NCI-H82 (cell line): ENCODE data around the gene GSN.

Source experiments
- DNase-seq: peaks from one replicate; lab custom pipeline; 2025; lab: John Stamatoyannopoulos, UW

GSN gene

GRCh38 chr9:121246821-121247561 is 21.0 kb upstream of the GSN start:
- no peak for DNase-seq

GRCh38 chr9:121249563-121249962 is 18.4 kb upstream of the GSN start:
- DNase-seq = peak; percentile 5

GRCh38 chr9:121252104-121252851 is 15.7 kb upstream of the GSN start:
- DNase-seq = no peak

GRCh38 chr9:121253162-121253561 is 14.8 kb upstream of the GSN start:
- no peak for DNase-seq

GRCh38 chr9:121253821-121254501 is 14.0 kb upstream of the GSN start:
- DNase-seq = no peak

- peak; percentile 69 for DNase-seq
Measured at GRCh38 chr9:121259498-121259897, 8.5 kb upstream of the GSN start.

GRCh38 chr9:121259935-121260334 is 8.0 kb upstream of the GSN start:
- no peak for DNase-seq

GRCh38 chr9:121260457-121261106 is 7.4 kb upstream of the GSN start:
- DNase-seq = no peak

- DNase-seq = peak; percentile 74
Measured at GRCh38 chr9:121261107-121261460, 6.9 kb upstream of the GSN start.

GRCh38 chr9:121261755-121262154 is 6.2 kb upstream of the GSN start:
- no peak for DNase-seq

GRCh38 chr9:121262423-121262822 is 5.5 kb upstream of the GSN start:
- DNase-seq = no peak

GRCh38 chr9:121262953-121263352 is 5.0 kb upstream of the GSN start:
- DNase-seq = no peak

GRCh38 chr9:121266356-121266755 is 1.6 kb upstream of the GSN start:
- DNase-seq = no peak

- no peak for DNase-seq
Measured at GRCh38 chr9:121266906-121267650, 884 bp upstream of the GSN start.

GRCh38 chr9:121268598-121268850 is 562 bp downstream of the GSN start:
- peak; percentile 34 for DNase-seq

GRCh38 chr9:121268851-121269641 is 1.1 kb downstream of the GSN start:
- DNase-seq = peak; percentile 79

GRCh38 chr9:121269642-121270254 is 1.8 kb downstream of the GSN start:
- no peak for DNase-seq

- no peak for DNase-seq
Measured at GRCh38 chr9:121271368-121272341, 3.7 kb downstream of the GSN start.

GRCh38 chr9:121272401-121272948 is 4.5 kb downstream of the GSN start:
- no peak for DNase-seq
